Activated CD4-positive, alpha-beta T cell treated with anti-CD3 and anti-CD28 coated beads for 4 hours (primary cell): Measurements from ENCODE around the gene SYTL1.
A peak's percentile ranks its signal among the peaks of the same experiment; 100 is the strongest.

Source experiments
- DNase-seq, 2 donors: peaks; one replicate each; pipeline ENCODE4 v3.0.0-alpha.2; 2020

SYTL1 gene

GRCh38 chr1:27348861-27349783 lies 7.3 kb downstream of the SYTL1 start:
- DNase-seq, result no peak

GRCh38 chr1:27349784-27350662 lies 8.2 kb downstream of the SYTL1 start:
- DNase-seq, result no peak

- DNase-seq, result no peak
These were observed 9.1 kb downstream of the SYTL1 start for GRCh38 chr1:27350663-27351540.

- DNase-seq, result no peak
These were observed 9.8 kb downstream of the SYTL1 start for GRCh38 chr1:27351541-27352107.

GRCh38 chr1:27353166-27353565 lies 11.3 kb downstream of the SYTL1 start:
- DNase-seq, result no peak

GRCh38 chr1:27353629-27354028 lies 11.8 kb downstream of the SYTL1 start:
- DNase-seq, result no peak

- DNase-seq, result no peak
These were observed 13.9 kb downstream of the SYTL1 start for GRCh38 chr1:27355683-27356082.

- no peak for DNase-seq
These were observed 14.4 kb downstream of the SYTL1 start for GRCh38 chr1:27356277-27356618.

- DNase-seq, result peak in 1 of 2 donors; percentile 35
These were observed 14.9 kb downstream of the SYTL1 start for GRCh38 chr1:27356619-27357280.

- peak; percentile 75 to 78 for DNase-seq
These were observed 15.6 kb downstream of the SYTL1 start for GRCh38 chr1:27357281-27358037.

- DNase-seq, result no peak
These were observed 16.5 kb downstream of the SYTL1 start for GRCh38 chr1:27358038-27358927.

GRCh38 chr1:27358928-27359313 lies 17.1 kb downstream of the SYTL1 start:
- DNase-seq, result no peak

GRCh38 chr1:27359822-27360158 lies 18.0 kb downstream of the SYTL1 start:
- DNase-seq, result no peak

GRCh38 chr1:27360159-27361043 lies 18.6 kb downstream of the SYTL1 start:
- peak; percentile 43 to 60 for DNase-seq

- DNase-seq, result no peak
These were observed 19.2 kb downstream of the SYTL1 start for GRCh38 chr1:27361044-27361402.

GRCh38 chr1:27361553-27361952 lies 19.7 kb downstream of the SYTL1 start:
- DNase-seq, result no peak

GRCh38 chr1:27363766-27364695 lies 22.2 kb downstream of the SYTL1 start:
- no peak for DNase-seq
